ENCODE results near the gene TDRD9.

TDRD9 gene

DNA sequence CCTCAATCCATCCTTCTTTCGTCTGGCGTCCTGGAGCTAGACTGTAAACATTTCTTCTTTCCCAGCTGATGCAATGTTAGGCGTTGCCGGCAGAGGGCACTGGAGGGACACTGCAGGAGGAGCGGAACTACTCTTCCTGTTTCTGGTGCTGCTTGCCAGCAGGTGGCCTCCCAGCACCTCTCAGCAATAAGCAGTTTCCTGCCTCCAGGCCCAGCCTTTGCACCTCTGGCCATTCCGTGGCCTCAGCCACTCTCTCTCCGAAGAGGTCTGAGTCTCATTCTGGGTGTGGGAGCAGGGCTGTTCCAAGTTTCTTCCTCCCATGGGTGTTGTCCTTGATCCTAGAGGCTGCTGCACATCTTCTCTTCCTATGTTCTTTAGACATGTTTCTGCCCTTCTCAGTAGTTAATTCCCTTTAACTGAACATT lies 149.8 kb downstream of the TDRD9 start:
- peak; percentile 82 for DNase-seq (ENCODE audit: low read depth, low spot score)
- H3K4me3 ChIP-seq (ENCODE audit: low read depth, low read length) = no peak overlapping the region
- in situ Hi-C loops (cut with HindIII; ENCODE audit: low sequenced_read_pairs) = no loop called here
- TF ChIP-seq, protein P1, sequence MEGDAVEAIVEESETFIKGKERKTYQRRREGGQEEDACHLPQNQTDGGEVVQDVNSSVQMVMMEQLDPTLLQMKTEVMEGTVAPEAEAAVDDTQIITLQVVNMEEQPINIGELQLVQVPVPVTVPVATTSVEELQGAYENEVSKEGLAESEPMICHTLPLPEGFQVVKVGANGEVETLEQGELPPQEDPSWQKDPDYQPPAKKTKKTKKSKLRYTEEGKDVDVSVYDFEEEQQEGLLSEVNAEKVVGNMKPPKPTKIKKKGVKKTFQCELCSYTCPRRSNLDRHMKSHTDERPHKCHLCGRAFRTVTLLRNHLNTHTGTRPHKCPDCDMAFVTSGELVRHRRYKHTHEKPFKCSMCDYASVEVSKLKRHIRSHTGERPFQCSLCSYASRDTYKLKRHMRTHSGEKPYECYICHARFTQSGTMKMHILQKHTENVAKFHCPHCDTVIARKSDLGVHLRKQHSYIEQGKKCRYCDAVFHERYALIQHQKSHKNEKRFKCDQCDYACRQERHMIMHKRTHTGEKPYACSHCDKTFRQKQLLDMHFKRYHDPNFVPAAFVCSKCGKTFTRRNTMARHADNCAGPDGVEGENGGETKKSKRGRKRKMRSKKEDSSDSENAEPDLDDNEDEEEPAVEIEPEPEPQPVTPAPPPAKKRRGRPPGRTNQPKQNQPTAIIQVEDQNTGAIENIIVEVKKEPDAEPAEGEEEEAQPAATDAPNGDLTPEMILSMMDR (IDR thresholded peaks at IDR 0.05; ENCODE audit: low read depth, low read length) = peak; percentile 100

DNA sequence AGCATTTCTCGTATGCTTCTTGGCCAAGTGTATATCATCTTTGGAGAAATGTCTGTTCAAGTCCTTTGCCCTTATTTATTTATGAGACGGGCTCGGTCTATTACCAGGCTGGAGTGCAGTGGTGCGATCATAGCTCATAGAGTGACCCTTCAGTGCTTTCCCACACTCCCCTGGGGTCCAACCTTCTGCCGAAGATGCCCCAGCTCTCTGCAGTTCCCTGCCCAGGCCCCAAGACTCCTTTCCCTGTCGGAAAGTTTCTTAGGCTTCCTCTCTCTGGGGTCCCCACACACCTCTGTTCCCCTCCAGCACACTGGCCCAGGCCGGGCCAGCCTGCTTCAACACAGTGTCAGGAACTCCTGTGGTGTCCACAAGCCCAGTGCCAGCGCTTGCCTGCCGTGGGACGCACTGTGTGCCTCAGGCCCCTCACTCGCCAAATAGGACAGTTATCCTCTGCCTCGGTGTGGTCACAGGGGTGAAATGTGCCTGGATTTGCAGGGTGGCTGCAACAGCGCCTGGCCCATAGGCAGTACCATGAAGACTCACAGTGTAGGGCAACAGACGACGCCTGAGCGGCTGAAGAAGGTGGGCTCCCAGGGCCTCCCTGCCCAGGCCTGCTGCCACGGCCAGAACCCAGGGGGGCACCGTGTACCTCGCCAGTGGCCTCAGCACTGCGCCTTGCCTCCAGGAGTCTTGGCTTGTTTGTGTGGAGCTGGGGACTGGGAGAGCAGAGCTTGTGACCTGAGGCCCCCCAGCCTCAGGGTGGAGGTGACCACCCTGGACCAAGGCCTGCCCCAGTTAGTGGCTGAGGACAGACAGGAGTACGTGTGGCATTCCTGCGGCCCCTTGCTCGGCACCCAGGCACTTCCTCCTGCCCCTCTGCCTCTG lies 152.4 kb downstream of the TDRD9 start:
- DNase-seq (ENCODE audit: low read depth, low spot score) = no peak
- in situ Hi-C loops (cut with HindIII; ENCODE audit: low sequenced_read_pairs) = no loop called here
- H3K4me3 ChIP-seq (ENCODE audit: low read depth, low read length) = no peak overlapping the region
- TF ChIP-seq, protein P1 (IDR thresholded peaks at IDR 0.05; ENCODE audit: low read depth, low read length) = no peak

DNA sequence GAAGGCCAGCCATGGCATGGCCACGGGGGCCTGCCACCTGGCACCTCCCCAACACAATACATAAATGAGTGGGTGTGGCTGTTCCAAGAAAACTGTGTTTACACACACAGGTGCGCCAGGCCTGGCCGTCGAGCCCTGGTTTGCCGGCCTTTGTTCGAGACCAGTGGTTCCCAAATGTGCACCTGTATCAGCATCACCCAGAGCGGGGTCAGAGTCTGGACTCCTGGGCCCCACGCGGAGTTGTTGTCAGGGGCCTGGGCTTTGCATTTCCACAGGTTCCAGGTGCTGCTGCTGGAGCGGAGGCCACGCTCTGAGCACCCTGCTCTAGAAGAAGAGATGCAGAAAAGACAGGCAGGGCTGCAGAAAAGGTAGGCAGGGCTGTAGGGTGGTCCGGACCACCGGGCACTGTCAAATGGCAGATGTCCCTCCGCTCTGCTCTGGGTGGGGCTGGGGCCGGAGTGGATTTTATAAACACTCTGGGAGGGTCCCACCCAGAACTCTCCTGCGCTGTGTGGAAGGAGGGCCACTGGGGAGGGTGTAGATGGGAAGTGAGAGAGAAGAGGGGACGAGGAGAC lies 153.1 kb downstream of the TDRD9 start:
- TF ChIP-seq, protein P1 (IDR thresholded peaks at IDR 0.05; ENCODE audit: low read depth, low read length) = no peak
- no peak for DNase-seq (ENCODE audit: low read depth, low spot score)
- no peak overlapping the region for H3K4me3 ChIP-seq (ENCODE audit: low read depth, low read length)
- in situ Hi-C loops (cut with HindIII; ENCODE audit: low sequenced_read_pairs) = no loop called here

DNA sequence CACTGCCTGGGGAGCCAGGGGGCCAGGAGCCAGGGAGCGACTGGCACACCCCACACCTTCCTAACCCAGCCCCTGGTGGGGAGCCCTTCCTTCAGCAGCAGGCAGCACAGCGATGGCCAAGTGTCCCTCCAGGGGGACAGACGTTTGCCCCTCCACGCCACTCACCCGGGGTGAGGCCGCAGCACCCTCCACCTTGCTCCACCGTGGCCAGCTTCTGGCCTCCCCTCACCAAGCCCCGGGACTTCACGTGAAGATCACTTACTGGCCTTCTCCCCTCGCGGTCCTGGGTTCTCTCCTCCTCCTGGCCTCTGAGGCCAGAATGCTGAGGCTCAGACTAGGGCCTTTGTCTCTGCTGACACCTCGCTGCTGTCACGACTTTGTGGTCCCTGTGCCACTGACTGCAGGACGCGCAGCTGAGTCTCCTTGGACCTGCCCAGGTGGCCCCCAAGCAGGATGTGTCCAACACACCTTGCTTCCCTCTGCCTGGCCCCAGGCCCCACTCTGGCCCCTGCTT lies 153.8 kb downstream of the TDRD9 start:
- in situ Hi-C loops (cut with HindIII; ENCODE audit: low sequenced_read_pairs) = no loop called here
- H3K4me3 ChIP-seq (ENCODE audit: low read depth, low read length) = no peak overlapping the region
- TF ChIP-seq, protein P1 (IDR thresholded peaks at IDR 0.05; ENCODE audit: low read depth, low read length) = no peak
- no peak for DNase-seq (ENCODE audit: low read depth, low spot score)

DNA sequence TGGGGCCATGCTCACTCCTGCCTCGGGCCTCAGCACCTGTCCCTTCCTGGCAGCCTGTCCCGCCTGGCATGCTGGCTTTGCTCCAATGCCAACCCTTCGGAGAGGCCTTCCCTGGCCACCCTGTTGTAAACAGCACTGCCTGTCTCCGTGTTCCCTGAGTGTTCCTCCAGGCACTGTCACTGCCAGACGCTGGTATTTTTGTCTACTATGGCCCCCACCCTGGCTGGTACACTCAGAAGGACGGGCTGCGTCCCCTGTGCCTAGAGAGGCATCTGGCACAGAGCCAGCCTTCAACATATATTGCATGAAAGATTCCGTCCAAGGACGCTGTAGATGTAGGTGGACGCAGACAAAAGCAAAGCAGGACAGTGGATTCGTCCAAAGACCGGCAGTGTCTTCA lies 154.6 kb downstream of the TDRD9 start:
- no peak for DNase-seq (ENCODE audit: low read depth, low spot score)
- TF ChIP-seq, protein P1 (IDR thresholded peaks at IDR 0.05; ENCODE audit: low read depth, low read length) = no peak
- in situ Hi-C loops (cut with HindIII; ENCODE audit: low sequenced_read_pairs) = no loop called here
- H3K4me3 ChIP-seq (ENCODE audit: low read depth, low read length) = no peak overlapping the region

DNA sequence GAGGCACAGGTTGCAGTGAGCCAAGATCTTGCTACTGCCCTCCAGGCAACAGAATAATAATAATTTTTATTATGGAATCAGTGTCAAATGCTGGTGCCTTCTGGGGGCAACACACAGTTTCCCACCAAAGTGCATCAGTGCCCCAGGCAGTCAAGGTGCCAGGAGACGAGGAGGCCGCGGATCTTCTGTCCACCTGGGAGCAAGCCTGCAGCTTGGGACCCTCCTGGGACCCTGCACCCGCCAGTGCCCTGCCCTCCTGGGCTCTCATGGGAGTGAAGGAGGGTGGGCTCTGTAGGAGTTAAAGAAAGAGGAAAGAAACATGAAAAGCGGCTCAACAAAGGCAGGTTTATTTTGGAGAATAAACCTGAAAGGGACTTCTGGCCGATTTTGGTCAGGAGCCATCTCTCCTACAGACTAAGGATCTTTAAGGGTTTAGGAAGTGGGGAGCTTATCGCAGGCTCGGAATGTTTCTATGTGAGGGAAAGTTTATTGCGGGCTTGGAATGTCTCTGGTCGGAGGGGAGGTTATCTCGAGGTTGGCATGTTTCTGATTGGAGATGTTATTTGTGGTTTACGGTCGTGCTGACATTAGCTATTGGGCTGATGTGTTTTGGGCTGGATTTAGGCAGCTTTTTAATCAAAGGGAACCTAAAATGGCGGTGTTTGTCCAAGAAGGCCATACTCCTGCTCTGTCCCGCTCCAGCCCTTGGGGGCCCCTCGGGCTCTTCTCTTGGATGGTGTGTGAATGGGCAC lies 156.2 kb downstream of the TDRD9 start:
- in situ Hi-C loops (cut with HindIII; ENCODE audit: low sequenced_read_pairs) = no loop called here
- no peak overlapping the region for H3K4me3 ChIP-seq (ENCODE audit: low read depth, low read length)
- TF ChIP-seq, protein P1 (IDR thresholded peaks at IDR 0.05; ENCODE audit: low read depth, low read length) = no peak
- no peak for DNase-seq (ENCODE audit: low read depth, low spot score)
